HepG2 (cell line): ENCODE results near the gene CAPN9. TPM values are rescaled to one million over a fixed set of nuclear protein-coding genes. Genes with fewer than 3 reads are reported as not detected.

ENCODE experiments used
- ARID4A ChIP-seq: sonication (generic); formaldehyde crosslinking; IDR thresholded peaks from 2 replicates; pipeline ENCODE4 v1.5.0; 2020; ENCODE audit warnings: mild to moderate bottlenecking, missing genetic modification reagents, borderline replicate concordance
- BHLHE40 ChIP-seq: IDR thresholded peaks from 2 replicates; pipeline ENCODE4 v1.6.1; 2011; ENCODE audit warnings: low read length, improper control_type of control experiment
- KDM5A ChIP-seq: fragments of 200-600 bp; sonication (generic); IDR thresholded peaks from 2 replicates; pipeline ENCODE4 v1.7.0; 2018; ENCODE audit warnings: antibody characterized with exemption, mild to moderate bottlenecking, low read length, borderline replicate concordance
- NCOA1 ChIP-seq: sonication (generic); formaldehyde crosslinking; IDR thresholded peaks from 2 replicates; pipeline ENCODE4 v1.9.0; 2021; ENCODE audit warnings: missing genetic modification reagents
- PHF5A ChIP-seq: IDR thresholded peaks from one replicate; pipeline ENCODE4 v1.6.1; 2018; ENCODE audit warnings: low read depth, missing genetic modification reagents; ENCODE audit not compliant: unreplicated experiment
- SNAPC4 ChIP-seq: sonication (generic); formaldehyde crosslinking; IDR thresholded peaks from 2 replicates; pipeline ENCODE4 v1.4.0; 2020; ENCODE audit warnings: mild to moderate bottlenecking, missing genetic modification reagents
- SNRNP70 ChIP-seq: fragments of 200-400 bp; formaldehyde crosslinking; IDR thresholded peaks from 2 replicates; pipeline ENCODE4 v1.6.1; 2017; ENCODE audit warnings: mild to moderate bottlenecking, low read depth, low read length, moderate library complexity
- SP4 ChIP-seq: sonication (generic); formaldehyde crosslinking; IDR thresholded peaks from 2 replicates; pipeline ENCODE4 v1.8.1; 2023; ENCODE audit warnings: mild to moderate bottlenecking, missing genetic modification reagents
- SUZ12 ChIP-seq: fragments of 150-350 bp; IDR thresholded peaks from 2 replicates; pipeline ENCODE4 v1.6.1; 2014; ENCODE audit warnings: low read depth, low read length
- USF2 ChIP-seq, 2 experiments: sonication (generic) in 1 of 2; formaldehyde crosslinking in 1 of 2; IDR thresholded peaks; 2 replicates each; pipeline versions ENCODE4 v1.5.1 to v1.6.1; 2011 to 2020; ENCODE audit warnings: borderline replicate concordance in 1 of 2, low read depth in 1 of 2, low read length in 1 of 2, mild to moderate bottlenecking in 1 of 2, missing genetic modification reagents in 1 of 2, moderate library complexity in 1 of 2
- ZMYM2 ChIP-seq: sonication (generic); formaldehyde crosslinking; IDR thresholded peaks from 2 replicates; pipeline ENCODE4 v1.8.0; 2022; ENCODE audit warnings: mild to moderate bottlenecking, missing genetic modification reagents
- ZNF512B ChIP-seq: sonication (generic); formaldehyde crosslinking; IDR thresholded peaks from 2 replicates; pipeline ENCODE4 v1.5.1; 2020; ENCODE audit warnings: missing genetic modification reagents, mild to moderate bottlenecking, borderline replicate concordance
- ZNF713 ChIP-seq: sonication (generic); formaldehyde crosslinking; IDR thresholded peaks from 2 replicates; pipeline ENCODE4 v1.4.0; 2020; ENCODE audit warnings: mild to moderate bottlenecking, missing genetic modification reagents
- polyA plus RNA-seq, 8 experiments: library from polyadenylated mRNA; depleted of rRNA in 3 of 8; stranded (reverse) in 7 of 8; unstranded in 1 of 8; fragments of >200 nt; fragmentation: Illumina TruSeq in 4 of 8; extraction: Trizol in 4 of 8; gene quantifications; 2 replicates each; pipeline versions ENCODE4 v1.2.1 to v1.2.3, GENCODE V29; 2011 to 2016; ENCODE audit warnings: low read depth in 4 of 8, missing spikeins in 1 of 8, mixed read lengths in 1 of 8; ENCODE audit not compliant: insufficient read depth in 1 of 8
- total RNA-seq, 5 experiments: library from RNA; depleted of rRNA; stranded (reverse); fragments of >200 nt; fragmentation: Illumina TruSeq; extraction: Trizol; gene quantifications; 2 replicates each; pipeline ENCODE4 v1.2.3, GENCODE V29; 2016; ENCODE audit warnings: low read depth in 1 of 5

Gene CAPN9
- total and polyA plus RNA-seq, 2 of the 13 experiments (the other 11 are each of a cell fraction or from before 2014, with no cell fraction given): 0.04 to 0.31 TPM

- TF ChIP-seq USF2 (IDR thresholded peaks at IDR 0.05; ENCODE audit: low read depth, low read length) (no peak), USF2 (CRISPR knock-in tag; IDR thresholded peaks at IDR 0.05; ENCODE audit: borderline replicate concordance) (no peak), SUZ12 (no peak), SNAPC4 (CRISPR knock-in tag) (no peak), PHF5A (CRISPR knock-in tag) (no peak), SP4 (CRISPR knock-in tag) (no peak), ZNF512B (CRISPR knock-in tag) (no peak), KDM5A (0 out of 2 replicates have a peak, but pooled peaks have one; percentile 6), ARID4A (CRISPR knock-in tag) (peak; percentile 51), NCOA1 (CRISPR knock-in tag) (no peak), ZMYM2 (CRISPR knock-in tag) (no peak), SNRNP70 (no peak), BHLHE40 (no peak), ZNF713 (CRISPR knock-in tag) (no peak)
These were observed 34.7 kb upstream of the CAPN9 start (continued) for GRCh38 chr1:230712470-230712942.
